Measurements from ENCODE around the gene ACSL6.

Gene ACSL6

DNA sequence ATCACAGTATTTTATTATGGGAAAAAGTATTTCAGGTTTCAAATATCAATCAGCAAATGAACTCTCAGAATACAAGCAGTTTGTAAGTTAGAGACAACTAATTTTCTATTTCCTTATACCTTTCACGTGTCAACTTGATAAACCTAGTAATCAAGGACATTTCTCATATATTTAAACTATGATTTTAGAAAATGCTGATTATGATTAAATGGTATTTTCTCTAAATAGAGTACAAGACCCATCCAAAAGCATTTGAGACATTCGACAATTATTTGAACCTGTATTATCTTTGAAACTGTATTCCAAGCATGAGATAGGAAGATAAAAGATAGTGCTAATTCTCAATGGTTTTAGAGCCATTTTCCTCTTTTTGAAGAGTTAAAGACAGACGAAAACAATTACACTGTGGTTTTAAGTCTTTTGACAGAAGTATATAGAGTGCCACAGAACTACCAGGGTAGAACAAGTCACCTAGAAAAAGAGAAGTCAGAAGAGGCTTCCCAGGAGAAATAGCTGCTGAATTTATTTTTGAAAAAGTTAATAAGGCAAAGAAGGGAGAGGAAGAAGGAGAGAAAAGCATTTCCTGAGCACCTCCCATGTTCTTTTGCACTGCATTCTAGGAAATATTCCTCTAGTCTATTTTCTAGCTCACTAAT is 71.6 kb downstream of the ACSL6 start:
- DNase-seq (ENCODE audit: low read depth, low spot score): no peak
- TF ChIP-seq, protein P1, sequence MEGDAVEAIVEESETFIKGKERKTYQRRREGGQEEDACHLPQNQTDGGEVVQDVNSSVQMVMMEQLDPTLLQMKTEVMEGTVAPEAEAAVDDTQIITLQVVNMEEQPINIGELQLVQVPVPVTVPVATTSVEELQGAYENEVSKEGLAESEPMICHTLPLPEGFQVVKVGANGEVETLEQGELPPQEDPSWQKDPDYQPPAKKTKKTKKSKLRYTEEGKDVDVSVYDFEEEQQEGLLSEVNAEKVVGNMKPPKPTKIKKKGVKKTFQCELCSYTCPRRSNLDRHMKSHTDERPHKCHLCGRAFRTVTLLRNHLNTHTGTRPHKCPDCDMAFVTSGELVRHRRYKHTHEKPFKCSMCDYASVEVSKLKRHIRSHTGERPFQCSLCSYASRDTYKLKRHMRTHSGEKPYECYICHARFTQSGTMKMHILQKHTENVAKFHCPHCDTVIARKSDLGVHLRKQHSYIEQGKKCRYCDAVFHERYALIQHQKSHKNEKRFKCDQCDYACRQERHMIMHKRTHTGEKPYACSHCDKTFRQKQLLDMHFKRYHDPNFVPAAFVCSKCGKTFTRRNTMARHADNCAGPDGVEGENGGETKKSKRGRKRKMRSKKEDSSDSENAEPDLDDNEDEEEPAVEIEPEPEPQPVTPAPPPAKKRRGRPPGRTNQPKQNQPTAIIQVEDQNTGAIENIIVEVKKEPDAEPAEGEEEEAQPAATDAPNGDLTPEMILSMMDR (IDR thresholded peaks at IDR 0.05; ENCODE audit: low read depth, low read length): no peak
- in situ Hi-C loops (cut with HindIII; ENCODE audit: low sequenced_read_pairs): no loop called here
- H3K4me3 ChIP-seq (ENCODE audit: low read depth, low read length): no peak overlapping the region

DNA sequence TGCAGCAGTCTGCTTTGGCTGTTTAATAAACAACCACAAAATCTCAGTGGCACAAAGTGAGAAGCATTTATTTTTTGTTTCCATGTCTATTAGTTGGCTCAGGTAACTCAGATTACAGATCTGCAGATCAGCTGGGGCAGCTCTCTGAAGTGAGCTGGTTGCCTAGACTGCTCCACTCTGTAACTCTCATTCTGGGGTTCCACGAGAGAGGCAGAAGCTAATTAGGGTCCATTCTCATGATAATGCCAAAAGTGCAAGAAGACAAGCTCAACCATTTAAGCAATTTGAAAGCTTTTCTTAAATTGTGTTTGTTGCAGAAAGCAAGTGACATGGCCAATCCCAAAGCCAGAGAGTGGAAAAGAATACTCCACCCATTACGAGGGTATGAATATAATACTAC is 79.2 kb downstream of the ACSL6 start:
- TF ChIP-seq, protein P1 (IDR thresholded peaks at IDR 0.05; ENCODE audit: low read depth, low read length): no peak
- DNase-seq (ENCODE audit: low read depth, low spot score): no peak
- no peak overlapping the region for H3K4me3 ChIP-seq (ENCODE audit: low read depth, low read length)
- in situ Hi-C loops (cut with HindIII; ENCODE audit: low sequenced_read_pairs): no loop called here

DNA sequence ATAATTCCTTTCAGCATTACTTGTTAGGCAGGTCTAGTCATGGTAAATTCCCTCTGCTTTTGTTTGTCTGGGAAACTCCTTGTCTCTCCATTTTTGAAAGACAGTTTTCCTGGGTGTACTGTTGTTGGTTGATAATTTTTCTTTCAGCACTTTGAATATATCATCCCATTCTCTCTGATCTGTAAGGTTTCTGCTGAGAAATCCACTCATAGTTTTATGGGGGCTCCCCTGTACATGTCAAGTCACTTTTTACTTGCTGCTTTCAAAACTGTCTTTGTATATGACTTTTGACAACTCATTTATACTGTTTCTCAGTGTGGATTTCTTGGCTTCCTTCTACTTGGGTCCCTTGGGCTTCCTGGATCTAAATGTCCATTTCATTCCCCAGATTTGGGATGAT is 82.5 kb downstream of the ACSL6 start:
- TF ChIP-seq, protein P1 (IDR thresholded peaks at IDR 0.05; ENCODE audit: low read depth, low read length): no peak
- in situ Hi-C loops (cut with HindIII; ENCODE audit: low sequenced_read_pairs): no loop called here
- DNase-seq (ENCODE audit: low read depth, low spot score): no peak
- H3K4me3 ChIP-seq (ENCODE audit: low read depth, low read length): no peak overlapping the region

DNA sequence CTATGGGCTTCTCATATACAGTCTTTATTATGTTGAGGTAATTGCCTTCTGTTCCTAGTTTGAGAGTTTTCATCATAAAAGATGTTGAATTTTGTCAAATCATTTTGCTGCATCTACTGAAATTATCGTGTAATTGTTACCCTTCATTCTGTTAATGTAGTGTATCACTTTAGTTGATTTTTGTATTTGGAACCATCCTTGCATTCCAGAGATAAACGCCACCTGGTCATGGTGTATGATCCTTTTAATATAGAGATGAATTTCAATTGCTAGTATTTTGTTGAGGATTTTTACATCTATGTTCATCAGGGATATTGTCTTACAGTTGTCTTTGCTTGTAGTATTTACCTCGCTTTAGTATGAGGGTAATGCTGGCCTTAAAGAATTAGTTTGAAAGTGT is 85.3 kb downstream of the ACSL6 start:
- TF ChIP-seq, protein P1 (IDR thresholded peaks at IDR 0.05; ENCODE audit: low read depth, low read length): no peak
- no peak for DNase-seq (ENCODE audit: low read depth, low spot score)
- no peak overlapping the region for H3K4me3 ChIP-seq (ENCODE audit: low read depth, low read length)
- in situ Hi-C loops (cut with HindIII; ENCODE audit: low sequenced_read_pairs): no loop called here

DNA sequence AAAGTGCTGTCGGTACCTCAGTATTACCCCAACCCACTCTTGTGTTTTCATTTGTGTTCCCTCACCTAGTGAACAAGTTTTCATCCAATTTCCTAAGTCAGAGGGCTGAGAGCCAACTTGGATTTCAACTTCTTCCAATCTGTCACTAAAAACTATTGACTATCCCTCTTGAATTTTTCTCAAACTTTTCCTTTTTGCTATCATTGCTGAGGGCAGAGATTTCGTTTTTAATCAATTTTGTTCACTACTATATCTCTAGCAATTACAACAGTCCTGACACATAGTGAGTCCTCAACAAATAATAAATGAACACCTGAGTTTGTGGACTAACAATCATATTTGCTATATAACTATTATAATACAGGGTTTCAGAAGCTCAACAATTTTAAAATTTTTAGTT is 95.0 kb downstream of the ACSL6 start:
- in situ Hi-C loops (cut with HindIII; ENCODE audit: low sequenced_read_pairs): no loop called here
- H3K4me3 ChIP-seq (ENCODE audit: low read depth, low read length): no peak overlapping the region
- DNase-seq (ENCODE audit: low read depth, low spot score): no peak
- TF ChIP-seq, protein P1 (IDR thresholded peaks at IDR 0.05; ENCODE audit: low read depth, low read length): no peak

DNA sequence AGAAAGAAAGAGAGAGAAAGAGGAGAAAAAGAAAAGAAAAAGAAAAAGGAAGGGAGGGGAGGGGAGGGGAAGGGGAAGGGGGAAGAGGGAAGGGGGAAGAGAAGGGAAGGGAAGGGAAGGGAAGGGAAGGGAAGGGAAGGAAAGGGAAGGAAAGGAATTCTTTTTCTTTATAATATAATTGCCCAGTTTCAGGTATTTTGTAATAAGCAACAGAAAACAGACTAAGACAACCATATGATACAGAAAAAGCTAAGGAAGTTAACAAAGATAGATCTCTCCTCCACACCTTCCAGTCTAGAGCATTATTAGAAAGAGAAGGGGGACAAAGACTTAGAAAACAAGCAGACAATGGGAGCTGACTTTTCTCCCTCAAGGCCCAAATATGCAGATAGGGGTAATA is 97.0 kb downstream of the ACSL6 start:
- TF ChIP-seq, protein P1 (IDR thresholded peaks at IDR 0.05; ENCODE audit: low read depth, low read length): no peak

More for the DNA sequence above, 97.0 kb downstream of the ACSL6 start:
- in situ Hi-C loops (cut with HindIII; ENCODE audit: low sequenced_read_pairs): no loop called here
- no peak overlapping the region for H3K4me3 ChIP-seq (ENCODE audit: low read depth, low read length)
- DNase-seq (ENCODE audit: low read depth, low spot score): no peak

All from astrocyte of the spinal cord (primary cell).